OCI-LY1 (cell line): Measurements from ENCODE around the gene BMX.

Experiments used
- H2AFZ ChIP-seq: fragments of 200-600 bp; sonication (generic), shearing (Covaris generic); 2 replicates; pipeline ENCODE4 v1.6.0; 2014; ENCODE audit warnings: antibody characterized with exemption, mild to moderate bottlenecking, low read length
- H3F3A ChIP-seq: fragments of 200-600 bp; sonication (generic), shearing (Covaris generic); 2 replicates; pipeline ENCODE4 v1.6.0; 2014; ENCODE audit warnings: mild to moderate bottlenecking, antibody characterized with exemption, low read length, moderate library complexity; ENCODE audit not compliant: insufficient read depth
- H3K27ac ChIP-seq: fragments of 200-600 bp; sonication (generic); 2 replicates; pipeline ENCODE4 v1.5.1; 2014; ENCODE audit warnings: low read length, mixed run types, mild to moderate bottlenecking, low read depth; ENCODE audit not compliant: poor library complexity, severe bottlenecking
- H3K27me3 ChIP-seq: fragments of 200-600 bp; sonication (generic); 2 replicates; pipeline ENCODE4 v1.6.0; 2014; ENCODE audit warnings: antibody characterized with exemption, mild to moderate bottlenecking, low read length, moderate library complexity; ENCODE audit not compliant: insufficient read depth
- H3K36me3 ChIP-seq: fragments of 200-600 bp; sonication (generic); 2 replicates; pipeline ENCODE4 v1.6.1; 2014; ENCODE audit warnings: mild to moderate bottlenecking, antibody characterized with exemption, low read length, moderate library complexity, mixed read lengths; ENCODE audit not compliant: insufficient read depth
- H3K4me1 ChIP-seq: fragments of 200-600 bp; sonication (generic); 2 replicates; pipeline ENCODE4 v1.5.1; 2014; ENCODE audit warnings: mild to moderate bottlenecking, low read length, moderate library complexity; ENCODE audit not compliant: insufficient read depth, severe bottlenecking
- H3K4me2 ChIP-seq: fragments of 200-600 bp; sonication (generic), shearing (Covaris generic); 2 replicates; pipeline ENCODE4 v1.6.1; 2014; ENCODE audit warnings: low read length
- H3K4me3 ChIP-seq: fragments of 200-600 bp; sonication (generic); 2 replicates; pipeline ENCODE4 v1.5.1; 2014; ENCODE audit warnings: low read length, low read depth, mild to moderate bottlenecking, mixed read lengths; ENCODE audit not compliant: poor library complexity, severe bottlenecking
- H3K79me2 ChIP-seq: fragments of 200-600 bp; shearing (Covaris generic); 2 replicates; pipeline ENCODE4 v1.6.1; 2016; ENCODE audit warnings: mixed run types, low read length, mixed read lengths; ENCODE audit not compliant: insufficient read depth
- H3K9ac ChIP-seq: fragments of 200-600 bp; sonication (generic), shearing (Covaris generic); 2 replicates; pipeline ENCODE4 v1.6.1; 2014; ENCODE audit warnings: mild to moderate bottlenecking, low read length, mixed read lengths
- H3K9me2 ChIP-seq: fragments of 200-600 bp; sonication (generic), shearing (Covaris generic); 2 replicates; pipeline ENCODE4 v1.6.1; 2014; ENCODE audit warnings: low read depth, mild to moderate bottlenecking, low read length, mixed read lengths
- H3K9me3 ChIP-seq: fragments of 200-600 bp; shearing (Covaris generic); 2 replicates; pipeline ENCODE4 v1.6.1; 2014; ENCODE audit warnings: low read length, mixed read lengths
- H4K20me1 ChIP-seq: fragments of 200-600 bp; sonication (generic), shearing (Covaris generic); 2 replicates; pipeline ENCODE4 v1.6.0; 2016; ENCODE audit warnings: mild to moderate bottlenecking, low read length; ENCODE audit not compliant: insufficient read depth
- EZH2 ChIP-seq: fragments of 200-600 bp; sonication (generic), shearing (Covaris generic); IDR thresholded peaks from 2 replicates; pipeline ENCODE4 v1.8.0; 2017; ENCODE audit warnings: borderline replicate concordance, mixed run types, mild to moderate bottlenecking, antibody characterized with exemption, low read length, moderate library complexity, mixed read lengths
- TF ChIP-seq, protein P1 (sequence below): fragments of 200-600 bp; sonication (generic), shearing (Covaris generic); IDR thresholded peaks from 2 replicates; pipeline ENCODE4 v1.5.1; 2017; ENCODE audit warnings: mild to moderate bottlenecking, antibody characterized with exemption, low read length, moderate library complexity, mixed read lengths

Gene BMX

DNA sequence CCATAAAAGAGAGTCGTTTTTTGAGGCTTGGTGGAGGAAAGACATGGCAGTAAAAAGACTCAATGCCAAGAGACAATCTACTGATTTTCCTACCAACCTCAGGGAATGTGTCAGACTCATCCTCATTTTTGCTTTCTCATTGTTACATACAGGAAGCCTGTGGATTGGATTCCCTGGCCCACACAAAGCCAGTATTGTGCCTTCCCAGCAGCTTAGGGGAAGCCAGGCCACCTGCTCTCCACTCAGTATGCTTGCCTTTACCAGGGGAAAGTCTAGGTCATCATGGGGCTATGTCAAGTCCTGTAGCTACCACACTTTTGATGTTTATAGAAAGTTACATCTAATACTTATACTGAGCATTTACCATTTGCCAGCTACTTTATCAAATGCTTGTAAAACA lies 11.0 kb downstream of the BMX start:
- TF ChIP-seq EZH2 = no peak
- TF ChIP-seq, protein P1, sequence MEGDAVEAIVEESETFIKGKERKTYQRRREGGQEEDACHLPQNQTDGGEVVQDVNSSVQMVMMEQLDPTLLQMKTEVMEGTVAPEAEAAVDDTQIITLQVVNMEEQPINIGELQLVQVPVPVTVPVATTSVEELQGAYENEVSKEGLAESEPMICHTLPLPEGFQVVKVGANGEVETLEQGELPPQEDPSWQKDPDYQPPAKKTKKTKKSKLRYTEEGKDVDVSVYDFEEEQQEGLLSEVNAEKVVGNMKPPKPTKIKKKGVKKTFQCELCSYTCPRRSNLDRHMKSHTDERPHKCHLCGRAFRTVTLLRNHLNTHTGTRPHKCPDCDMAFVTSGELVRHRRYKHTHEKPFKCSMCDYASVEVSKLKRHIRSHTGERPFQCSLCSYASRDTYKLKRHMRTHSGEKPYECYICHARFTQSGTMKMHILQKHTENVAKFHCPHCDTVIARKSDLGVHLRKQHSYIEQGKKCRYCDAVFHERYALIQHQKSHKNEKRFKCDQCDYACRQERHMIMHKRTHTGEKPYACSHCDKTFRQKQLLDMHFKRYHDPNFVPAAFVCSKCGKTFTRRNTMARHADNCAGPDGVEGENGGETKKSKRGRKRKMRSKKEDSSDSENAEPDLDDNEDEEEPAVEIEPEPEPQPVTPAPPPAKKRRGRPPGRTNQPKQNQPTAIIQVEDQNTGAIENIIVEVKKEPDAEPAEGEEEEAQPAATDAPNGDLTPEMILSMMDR = no peak
- H3K79me2 ChIP-seq = no peaks in the 10 kb centered on the region
- H3F3A ChIP-seq = no peaks in the 10 kb centered on the region
- H3K4me2 ChIP-seq = no peak overlapping the region
- H3K36me3 ChIP-seq = no peaks in the 10 kb centered on the region
- H4K20me1 ChIP-seq = no peaks in the 10 kb centered on the region
- no peak overlapping the region for H3K9ac ChIP-seq
- H3K27ac ChIP-seq = no peak overlapping the region
- H2AFZ ChIP-seq = no peak overlapping the region
- H3K9me3 ChIP-seq = no peaks in the 10 kb centered on the region
- no peaks in the 10 kb centered on the region for H3K27me3 ChIP-seq
- H3K4me1 ChIP-seq = no peaks in the 10 kb centered on the region
- H3K9me2 ChIP-seq = no peaks in the 10 kb centered on the region
- H3K4me3 ChIP-seq = no peak overlapping the region

DNA sequence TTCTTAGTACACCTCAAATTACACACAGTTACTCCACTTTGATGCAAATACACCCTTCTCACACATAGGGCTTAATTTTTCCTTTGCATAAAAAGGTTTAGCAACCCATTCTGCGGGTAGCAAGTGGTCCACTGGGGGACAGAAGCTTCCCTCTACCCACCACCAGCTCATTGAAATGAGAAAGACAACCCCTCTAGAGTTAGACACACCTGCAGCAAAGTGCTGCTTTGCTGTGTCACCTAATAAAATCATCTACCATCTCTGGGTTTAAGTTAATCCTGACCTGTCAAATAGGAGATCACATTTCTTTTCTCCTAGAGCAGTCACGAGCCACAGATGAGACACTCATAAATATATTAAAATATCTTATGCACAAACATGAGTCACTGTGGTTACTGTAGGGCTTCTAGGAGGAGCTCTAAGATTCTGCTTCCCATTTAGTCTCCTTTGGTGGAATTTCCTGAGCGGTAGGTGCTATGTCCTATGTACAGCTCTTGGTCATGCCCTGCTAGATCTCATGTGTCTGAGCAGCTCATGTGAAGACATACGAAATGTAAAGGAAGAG lies 11.9 kb downstream of the BMX start:
- Histone ChIP-seq H3F3A (no peaks in the 10 kb centered on the region), H3K27me3 (no peaks in the 10 kb centered on the region), H3K4me1 (no peaks in the 10 kb centered on the region), H3K79me2 (no peaks in the 10 kb centered on the region), H3K4me3 (no peak overlapping the region), H2AFZ (no peak overlapping the region), H4K20me1 (no peaks in the 10 kb centered on the region), H3K9me3 (no peaks in the 10 kb centered on the region), H3K4me2 (no peak overlapping the region), H3K9ac (no peak overlapping the region), H3K36me3 (no peaks in the 10 kb centered on the region), H3K27ac (no peak overlapping the region), H3K9me2 (no peaks in the 10 kb centered on the region)
- TF ChIP-seq EZH2 = no peak
- TF ChIP-seq, protein P1 = no peak

DNA sequence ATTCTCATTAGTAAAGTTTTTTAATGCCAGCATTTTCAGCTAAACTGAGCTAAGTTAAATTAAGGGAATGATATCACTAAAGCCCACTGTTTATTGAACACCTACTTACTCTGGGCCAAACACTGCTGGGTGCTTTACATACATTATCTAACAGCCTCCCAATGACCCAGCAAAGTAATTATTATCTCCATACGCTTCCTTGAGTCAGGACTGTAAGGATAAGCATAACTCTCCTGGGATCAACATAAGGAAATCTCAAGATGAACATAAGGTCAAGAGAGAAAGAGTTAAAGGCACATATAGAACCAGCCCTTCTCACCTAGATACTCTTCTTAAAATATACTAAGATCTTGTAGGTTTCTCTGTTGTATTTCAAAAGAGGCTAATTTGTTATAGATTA lies 13.7 kb downstream of the BMX start:
- no peaks in the 10 kb centered on the region for H3K9me2 ChIP-seq
- H3K27ac ChIP-seq = no peak overlapping the region
- H3K27me3 ChIP-seq = no peaks in the 10 kb centered on the region
- no peak for TF ChIP-seq EZH2
- TF ChIP-seq, protein P1 = no peak
- H3F3A ChIP-seq = no peaks in the 10 kb centered on the region
- no peaks in the 10 kb centered on the region for H3K9me3 ChIP-seq
- no peaks in the 10 kb centered on the region for H4K20me1 ChIP-seq
- no peak overlapping the region for H3K9ac ChIP-seq
- no peaks in the 10 kb centered on the region for H3K4me1 ChIP-seq
- no peak overlapping the region for H3K4me3 ChIP-seq
- no peak overlapping the region for H2AFZ ChIP-seq
- H3K79me2 ChIP-seq = no peaks in the 10 kb centered on the region
- no peak overlapping the region for H3K4me2 ChIP-seq
- no peaks in the 10 kb centered on the region for H3K36me3 ChIP-seq
